Loucy (cell line): ENCODE results near the gene MMP17.

Experiments used
- EZH2phosphoT487 ChIP-seq: fragments of 200-600 bp; IDR thresholded peaks from 2 replicates; pipeline ENCODE4 v1.6.1; 2018; ENCODE audit warnings: antibody characterized with exemption, mild to moderate bottlenecking, moderate library complexity, borderline replicate concordance
- TF ChIP-seq, protein P1 (sequence below): fragments of 200-600 bp; sonication (generic); conservative IDR thresholded peaks from 2 replicates; pipeline ENCODE4 v1.5.1; 2014; ENCODE audit warnings: mild to moderate bottlenecking, antibody characterized with exemption, low read length

DNA sequence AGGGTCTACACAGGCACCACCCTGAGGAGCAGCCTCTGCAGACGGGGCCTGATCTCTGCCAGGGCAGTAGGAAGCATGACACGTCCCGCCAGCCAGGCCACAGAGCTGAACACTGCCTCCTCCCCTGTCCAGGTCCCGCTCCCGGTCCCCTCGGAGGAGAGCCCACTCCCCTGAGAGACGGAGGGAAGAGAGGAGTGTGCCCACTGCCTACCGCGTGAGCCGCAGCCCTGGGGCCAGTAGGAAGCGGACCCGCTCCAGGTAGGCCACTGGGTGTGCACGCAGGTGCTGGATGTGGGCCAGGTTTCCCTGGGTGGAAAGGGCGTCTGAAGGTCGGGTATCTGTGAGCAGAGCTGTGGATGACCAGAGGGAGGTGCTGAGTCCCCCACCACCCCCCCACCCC is 41.9 kb upstream of the MMP17 start:
- TF ChIP-seq, protein P1, sequence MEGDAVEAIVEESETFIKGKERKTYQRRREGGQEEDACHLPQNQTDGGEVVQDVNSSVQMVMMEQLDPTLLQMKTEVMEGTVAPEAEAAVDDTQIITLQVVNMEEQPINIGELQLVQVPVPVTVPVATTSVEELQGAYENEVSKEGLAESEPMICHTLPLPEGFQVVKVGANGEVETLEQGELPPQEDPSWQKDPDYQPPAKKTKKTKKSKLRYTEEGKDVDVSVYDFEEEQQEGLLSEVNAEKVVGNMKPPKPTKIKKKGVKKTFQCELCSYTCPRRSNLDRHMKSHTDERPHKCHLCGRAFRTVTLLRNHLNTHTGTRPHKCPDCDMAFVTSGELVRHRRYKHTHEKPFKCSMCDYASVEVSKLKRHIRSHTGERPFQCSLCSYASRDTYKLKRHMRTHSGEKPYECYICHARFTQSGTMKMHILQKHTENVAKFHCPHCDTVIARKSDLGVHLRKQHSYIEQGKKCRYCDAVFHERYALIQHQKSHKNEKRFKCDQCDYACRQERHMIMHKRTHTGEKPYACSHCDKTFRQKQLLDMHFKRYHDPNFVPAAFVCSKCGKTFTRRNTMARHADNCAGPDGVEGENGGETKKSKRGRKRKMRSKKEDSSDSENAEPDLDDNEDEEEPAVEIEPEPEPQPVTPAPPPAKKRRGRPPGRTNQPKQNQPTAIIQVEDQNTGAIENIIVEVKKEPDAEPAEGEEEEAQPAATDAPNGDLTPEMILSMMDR, result no peak
- no peak for TF ChIP-seq EZH2phosphoT487
